Activated CD8-positive, alpha-beta memory T cell treated with anti-CD3 and anti-CD28 coated beads, Interleukin-2, amount 50 U/mL, for 24 hours (primary cell): ENCODE results near the gene CHRNA3.
A peak's percentile ranks its signal among the peaks of the same experiment; 100 is the strongest.
"Not testable (repeated sequence)": the region's sequence is repeated elsewhere in the genome, so short reads cannot be mapped to it uniquely, and the experiment has no call there.

Experiments used
- DNase-seq: peaks from one replicate; pipeline ENCODE4 v3.0.0-alpha.2; 2020; ENCODE audit errors: extremely low read depth

Gene CHRNA3

DNA sequence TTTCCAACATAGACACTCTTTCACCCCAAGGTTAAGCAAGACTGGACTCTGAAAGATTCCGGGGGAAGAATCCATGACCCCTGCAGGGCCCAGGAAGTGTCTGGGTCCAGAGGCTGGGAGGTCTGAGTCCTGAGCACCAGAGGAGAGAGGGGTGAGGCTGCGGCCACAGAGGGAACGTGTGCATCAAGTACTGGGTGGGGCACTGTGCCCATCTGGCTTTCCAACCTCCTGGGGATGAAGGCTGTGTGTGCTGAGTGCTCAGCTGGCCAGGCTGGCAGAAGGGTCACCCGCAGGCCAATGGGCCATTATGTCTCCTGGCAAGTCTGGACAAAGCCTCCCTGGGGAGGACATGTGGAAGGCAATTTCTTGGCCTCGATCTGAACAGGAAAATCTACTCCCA, 3.3 kb downstream of the CHRNA3 start:
- DNase-seq, result no peak

DNA sequence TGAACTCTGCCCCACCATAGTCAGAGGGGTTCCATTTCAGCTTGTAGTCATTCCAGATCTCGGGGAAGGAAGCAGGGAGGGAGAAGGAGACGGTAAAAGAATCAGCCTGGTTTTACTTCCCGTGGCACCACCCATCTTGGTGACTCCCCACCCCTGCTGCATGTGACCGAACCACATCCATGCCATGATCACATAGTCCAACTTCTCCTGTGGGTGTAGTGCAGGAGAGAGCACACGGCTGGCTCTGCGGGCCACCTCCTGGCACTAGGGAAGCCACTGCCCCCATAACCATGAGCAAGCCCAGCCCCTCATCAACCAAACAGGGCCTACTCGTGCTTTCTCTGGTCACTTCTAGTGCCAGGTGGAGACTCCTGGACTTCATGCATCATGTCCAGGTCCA, 3.7 kb downstream of the CHRNA3 start:
- DNase-seq, result no peak

DNA sequence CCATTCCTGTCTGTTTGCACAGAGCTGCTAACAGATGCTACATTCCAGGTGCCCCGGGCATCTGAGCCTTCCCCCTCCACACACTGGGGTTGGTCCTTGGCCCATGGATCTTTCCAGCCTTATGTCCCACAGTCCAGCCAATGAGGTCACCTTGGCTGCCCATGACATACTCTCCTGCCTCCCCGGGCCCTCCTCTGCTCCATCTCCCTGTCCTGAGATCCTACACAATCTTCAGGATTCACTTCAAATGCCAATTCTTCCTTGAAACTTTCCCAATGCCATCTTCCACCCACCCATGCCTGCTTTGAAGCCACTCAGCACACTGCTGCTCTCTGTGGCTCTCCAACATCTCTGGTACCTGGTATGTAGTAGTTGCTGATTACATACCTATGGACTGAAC, 4.3 kb downstream of the CHRNA3 start:
- DNase-seq, result no peak

DNA sequence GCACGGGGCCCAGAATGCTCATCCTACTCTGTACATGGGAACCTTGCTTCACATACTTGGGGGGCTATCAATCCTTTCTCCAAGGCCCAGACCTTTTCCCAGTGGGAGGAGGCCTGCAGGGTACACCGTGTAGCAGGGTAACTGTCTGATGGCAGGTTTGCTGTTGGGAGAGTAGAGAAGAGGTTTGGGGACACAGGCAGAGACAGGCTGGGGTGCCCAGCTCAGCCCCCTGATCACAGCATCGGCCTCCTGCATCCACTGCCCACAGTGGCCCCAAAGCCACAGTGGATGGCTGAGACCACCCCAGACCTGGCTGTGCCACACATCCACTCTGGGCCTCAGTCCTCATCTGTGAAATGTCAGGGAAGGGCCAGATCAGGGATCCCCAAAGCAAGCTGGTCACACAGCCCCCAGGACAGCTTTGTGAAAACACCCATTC, 5.6 kb downstream of the CHRNA3 start:
- no peak for DNase-seq

DNA sequence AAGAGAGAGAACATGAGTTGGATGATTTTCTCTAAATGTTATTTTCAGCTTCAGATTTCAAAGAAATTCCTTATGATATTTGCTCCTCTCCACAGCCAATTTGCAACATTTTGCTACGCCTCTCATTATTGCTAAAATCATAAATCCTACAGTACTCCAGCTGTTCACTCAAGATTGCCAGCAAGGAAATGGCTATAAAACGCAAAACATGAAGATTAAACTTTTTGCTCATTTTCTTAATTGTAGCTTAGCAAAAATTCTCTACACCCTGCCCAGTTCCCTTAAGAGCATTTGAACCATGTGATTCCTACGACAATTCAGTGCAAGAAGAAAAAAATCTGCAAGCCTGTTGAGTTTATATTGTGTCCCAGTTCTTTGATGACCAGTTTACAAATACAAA, 6.8 kb downstream of the CHRNA3 start:
- no peak for DNase-seq

DNA sequence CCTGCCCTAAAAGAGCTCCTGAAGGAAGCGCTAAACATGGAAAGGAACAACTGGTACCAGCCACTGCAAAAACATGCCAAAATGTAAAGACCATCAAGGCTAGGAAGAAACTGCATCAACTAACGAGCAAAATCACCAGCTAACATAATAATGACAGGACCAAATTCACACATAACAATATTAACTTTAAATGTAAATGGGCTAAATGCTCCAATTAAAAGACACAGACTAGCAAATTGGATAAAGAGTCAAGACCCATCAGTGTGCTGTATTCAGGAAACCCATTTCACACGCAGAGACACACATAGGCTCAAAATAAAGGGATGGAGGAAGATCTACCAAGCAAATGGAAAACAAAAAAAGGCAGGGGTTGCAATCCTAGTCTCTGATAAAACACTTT, 11.2 kb downstream of the CHRNA3 start:
- DNase-seq, result not testable (repeated sequence)

DNA sequence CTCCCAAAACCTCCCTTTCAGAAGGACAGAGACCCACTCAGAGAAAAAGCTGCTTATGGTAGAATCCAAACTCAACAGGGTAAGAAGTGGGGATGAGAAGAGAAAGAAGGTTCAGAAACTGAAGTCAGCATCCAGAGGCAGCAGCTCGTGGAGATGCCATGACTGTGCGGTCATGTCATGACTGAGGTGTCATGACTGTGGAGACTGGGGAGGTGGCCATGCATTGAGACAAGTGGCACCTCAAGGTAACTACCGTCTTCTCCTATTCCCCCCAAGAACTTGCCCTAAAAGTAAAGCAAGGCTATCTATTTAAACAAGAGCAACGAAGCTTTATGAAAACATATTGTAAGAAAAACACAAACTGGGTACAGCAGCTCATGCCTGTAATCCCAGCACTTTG, 15.1 kb downstream of the CHRNA3 start:
- DNase-seq, result no peak

DNA sequence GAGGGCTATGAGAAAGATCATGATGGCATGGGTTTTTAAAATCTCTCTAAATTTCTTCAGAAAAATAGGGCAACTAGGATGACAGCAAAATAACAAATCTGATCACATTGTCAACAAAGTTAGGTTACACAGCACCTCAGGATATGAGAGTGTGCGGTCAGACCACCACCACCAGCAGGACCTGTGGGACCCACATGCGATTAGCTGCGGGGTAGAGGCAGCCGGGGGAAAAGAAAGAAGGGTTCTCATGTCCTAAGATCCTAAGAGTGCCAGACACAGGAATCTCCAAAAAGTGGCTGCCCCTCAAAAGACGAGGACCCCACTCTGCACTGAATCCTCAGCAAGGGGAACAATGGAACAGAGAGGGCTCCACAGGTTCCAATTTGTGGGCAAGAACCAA, 15.6 kb downstream of the CHRNA3 start:
- DNase-seq, result no peak

DNA sequence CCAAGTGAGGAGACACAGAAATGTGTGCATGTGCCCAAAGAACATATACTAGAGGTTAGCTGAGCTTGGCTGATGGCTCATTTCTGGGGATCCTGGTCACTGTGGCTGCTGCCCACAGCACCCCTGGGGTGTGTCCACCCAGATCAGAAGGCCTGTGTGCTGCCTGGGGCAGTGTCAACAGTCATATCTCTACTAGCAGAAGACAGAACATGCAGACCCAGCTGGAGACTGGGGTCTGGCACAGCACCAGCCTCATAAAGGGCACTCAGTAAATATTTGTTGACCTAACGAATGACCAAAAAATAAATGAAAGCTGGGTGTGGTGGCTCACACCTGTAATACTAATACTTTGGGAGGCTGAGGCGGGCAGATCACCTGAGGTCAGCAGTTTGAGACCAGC, 16.4 kb downstream of the CHRNA3 start:
- no peak for DNase-seq

DNA sequence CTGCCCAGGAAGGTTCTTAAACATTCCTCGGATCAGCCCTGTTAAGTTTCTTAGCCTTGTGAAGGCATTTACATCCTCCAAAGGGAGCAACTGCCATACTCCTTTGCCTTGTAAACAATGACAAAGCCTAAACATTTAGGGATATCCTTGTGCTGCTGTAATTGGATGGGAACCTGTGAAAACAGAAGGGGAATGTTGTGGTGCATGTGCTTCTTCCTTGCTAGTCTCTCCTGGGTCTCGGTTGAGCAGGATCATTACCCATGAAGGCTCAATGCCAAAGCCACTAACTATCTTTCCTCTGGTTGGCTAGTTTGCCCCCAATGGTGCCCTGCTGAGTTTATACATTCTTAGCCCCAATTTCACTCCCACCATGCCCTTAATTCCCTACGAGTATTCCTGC, 17.3 kb downstream of the CHRNA3 start:
- no peak for DNase-seq

DNA sequence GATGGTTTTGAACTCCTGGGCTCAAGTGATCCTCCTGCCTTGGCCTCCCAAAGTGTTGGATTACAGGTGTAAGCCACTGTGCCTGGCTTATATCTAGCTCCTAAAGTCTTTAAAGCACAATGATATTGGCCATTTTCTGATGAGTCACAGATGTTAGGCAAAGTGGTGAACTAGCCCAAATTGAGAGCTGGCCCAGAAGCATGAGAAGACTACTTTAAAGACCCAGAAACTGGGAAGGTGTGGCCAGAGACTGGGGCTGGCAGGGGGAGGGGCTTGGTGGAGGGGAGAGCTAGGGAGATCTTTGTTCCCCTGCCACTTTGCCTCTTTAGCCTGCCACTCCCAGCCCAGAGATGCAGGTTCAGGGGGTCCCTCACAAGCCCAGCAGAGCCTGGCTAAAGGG, 21.6 kb downstream of the CHRNA3 start:
- no peak for DNase-seq

DNA sequence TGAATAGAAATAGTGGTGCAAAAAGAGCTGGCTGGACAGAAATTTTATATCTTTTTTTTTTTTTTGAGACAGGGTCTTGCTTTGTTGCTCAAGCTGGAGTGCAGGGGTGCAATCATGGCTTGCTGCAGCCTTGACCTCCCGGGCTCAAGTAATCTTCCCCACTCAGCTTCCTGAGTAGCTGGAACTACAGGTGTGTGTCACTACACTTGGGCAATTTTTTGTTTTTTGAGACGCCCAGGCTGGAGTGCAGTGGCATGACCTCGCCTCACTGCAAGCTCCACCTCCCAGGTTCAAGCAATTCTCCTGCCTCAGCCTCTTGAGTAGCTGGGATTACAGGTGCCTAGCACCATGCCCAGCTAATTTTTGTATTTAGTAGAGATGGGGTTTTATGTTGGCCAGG, 22.4 kb downstream of the CHRNA3 start:
- DNase-seq, result no peak

DNA sequence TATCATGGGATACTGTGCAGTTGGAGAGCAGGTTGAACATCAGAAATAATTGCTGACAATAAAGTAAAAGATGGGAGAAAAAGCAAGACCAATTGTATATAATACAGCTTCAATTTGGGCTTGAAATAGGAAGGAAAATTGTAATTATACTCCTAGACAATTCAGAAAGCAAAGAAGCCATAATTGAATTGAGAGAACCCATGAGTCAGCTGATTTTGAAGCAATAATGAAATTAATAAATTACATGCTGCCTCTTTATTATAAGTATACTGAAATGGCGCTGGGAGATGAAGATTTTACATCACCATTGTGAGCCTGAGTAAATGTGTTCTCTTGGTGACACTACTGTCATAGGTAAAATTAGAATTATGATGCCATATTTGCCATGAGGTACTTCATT, 23.2 kb downstream of the CHRNA3 start:
- no peak for DNase-seq

DNA sequence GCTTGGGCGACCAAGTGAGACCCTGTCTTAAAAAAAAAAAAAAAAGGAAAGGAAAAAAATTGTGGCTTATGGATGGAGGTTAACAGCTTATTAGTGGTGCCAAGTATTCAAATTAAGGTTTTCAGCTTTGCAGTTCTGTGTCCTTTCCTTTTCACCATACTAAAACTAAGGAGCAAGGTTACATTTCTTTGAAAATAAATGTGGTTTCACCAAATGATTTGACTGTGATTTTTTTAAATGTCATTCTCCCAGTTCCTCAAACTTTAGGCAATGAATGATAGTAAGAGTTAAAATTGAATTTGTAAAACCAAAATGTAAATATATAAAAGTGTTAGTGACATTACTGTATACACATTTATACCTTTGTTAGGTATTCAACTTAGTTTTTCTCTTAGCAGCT, 45.9 kb downstream of the CHRNA3 start:
- no peak for DNase-seq

DNA sequence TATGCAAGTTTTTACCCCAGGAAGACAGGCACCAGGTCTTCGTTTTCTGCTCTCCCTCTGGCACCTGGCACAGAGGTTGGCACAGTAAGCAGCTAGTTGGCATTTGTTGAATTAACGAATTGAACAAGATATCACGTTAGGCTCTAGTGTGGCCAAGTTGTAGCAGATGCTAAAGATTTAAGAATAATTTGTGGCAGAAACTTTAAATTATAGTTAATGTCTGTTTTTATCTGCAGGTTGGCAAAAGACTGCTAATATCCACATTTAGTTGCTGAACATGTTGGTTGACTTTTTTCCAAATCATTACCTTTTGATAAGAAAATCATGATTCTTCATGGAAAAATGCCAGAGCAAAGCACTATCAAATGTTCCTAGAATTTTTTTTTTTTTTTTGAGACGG, 47.4 kb downstream of the CHRNA3 start:
- no peak for DNase-seq

DNA sequence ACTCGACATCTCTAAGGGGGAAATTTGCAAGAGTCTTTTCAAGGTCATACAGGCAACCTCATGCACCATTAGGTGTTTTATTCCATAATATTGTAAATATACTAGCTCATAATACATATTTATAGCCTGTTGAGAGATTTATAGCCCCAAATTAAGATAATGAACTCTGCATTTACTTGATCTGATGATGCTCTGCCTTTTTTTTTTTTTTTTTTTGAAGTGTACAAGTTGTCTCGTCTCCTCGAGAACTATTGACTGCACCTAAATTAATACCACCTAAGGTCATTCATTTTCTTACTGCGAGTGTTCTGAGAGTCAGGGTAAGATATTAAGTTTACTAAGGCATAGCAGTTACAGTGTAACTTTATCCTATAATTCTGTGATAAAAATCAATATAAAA, 49.4 kb downstream of the CHRNA3 start:
- no peak for DNase-seq

DNA sequence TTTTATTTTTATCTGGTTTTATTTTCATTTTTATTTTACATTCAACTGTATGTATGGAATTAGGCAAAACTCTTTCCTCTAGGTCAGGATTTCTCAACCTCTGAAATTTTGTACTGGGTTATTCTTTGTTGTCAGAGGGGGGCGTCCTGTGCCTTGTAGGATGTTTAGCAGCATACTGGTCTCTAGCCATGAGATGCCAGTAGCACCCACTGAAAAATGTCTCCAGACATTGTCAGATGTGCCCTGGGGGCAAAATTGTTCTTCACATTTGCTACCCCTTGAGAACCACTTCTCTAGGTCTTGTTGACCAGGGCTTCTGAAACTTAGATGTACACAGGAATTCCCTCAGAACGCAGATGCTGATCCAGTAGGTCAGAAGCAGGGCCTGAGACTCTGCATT, 50.1 kb downstream of the CHRNA3 start:
- DNase-seq, result no peak

DNA sequence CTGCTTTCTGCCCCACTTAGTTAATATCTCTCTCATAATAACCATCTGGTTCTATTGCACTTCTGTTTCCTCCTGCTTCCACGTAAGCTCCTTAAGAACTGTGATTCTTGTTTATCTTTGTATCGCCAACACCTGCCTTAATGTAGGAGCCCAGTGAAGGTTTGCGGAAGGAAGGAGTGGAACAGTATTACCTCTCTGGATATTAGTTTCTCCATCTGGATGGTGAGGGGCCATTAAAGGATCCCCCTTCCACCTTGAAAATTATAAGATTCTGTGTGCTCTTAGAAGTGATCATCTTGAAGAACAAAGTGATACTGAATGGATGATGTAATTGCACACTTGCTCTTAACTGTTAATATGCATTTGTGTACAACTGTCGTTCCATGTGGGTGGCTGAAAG, 53.3 kb downstream of the CHRNA3 start:
- DNase-seq, result no peak

DNA sequence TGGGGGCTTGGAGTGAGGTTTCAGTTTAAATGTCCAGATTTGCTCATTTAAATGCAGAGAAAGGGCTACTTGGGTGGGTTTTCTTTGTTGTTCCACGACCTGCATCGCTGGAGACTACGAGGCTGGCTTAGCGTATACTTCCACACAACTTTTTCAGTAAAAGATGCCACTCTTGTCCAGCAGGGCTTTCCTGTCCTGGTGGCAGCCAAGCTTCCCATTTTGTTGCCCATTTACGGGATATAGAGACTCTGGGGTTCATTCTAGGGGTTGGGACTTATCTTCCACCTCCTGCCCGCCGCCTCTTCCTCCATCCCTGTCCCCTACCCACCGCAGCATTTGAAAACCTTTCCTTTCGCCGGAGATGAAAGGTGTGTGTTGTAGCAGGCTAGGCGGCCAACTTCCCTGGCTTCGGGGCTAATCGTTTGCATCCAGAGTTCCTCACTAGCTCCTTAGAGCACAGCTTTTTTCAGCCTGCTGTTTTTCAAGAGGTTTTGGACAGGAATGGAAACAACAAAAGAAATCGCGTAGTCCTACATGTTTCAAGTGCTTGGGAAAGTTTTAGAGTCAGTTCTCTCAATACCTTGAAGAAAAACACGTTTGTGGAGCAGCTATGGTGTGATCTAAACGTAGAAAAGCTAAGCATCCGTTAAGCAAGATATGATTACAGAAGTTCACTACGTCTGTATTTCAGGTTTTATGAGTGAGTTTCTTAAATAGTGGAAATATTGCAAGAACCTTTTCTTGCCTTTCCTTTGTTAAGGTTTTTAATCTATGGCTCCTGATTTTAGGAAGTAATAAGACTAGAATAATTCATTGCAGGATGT, 54.6 kb downstream of the CHRNA3 start:
- DNase-seq, result no peak

DNA sequence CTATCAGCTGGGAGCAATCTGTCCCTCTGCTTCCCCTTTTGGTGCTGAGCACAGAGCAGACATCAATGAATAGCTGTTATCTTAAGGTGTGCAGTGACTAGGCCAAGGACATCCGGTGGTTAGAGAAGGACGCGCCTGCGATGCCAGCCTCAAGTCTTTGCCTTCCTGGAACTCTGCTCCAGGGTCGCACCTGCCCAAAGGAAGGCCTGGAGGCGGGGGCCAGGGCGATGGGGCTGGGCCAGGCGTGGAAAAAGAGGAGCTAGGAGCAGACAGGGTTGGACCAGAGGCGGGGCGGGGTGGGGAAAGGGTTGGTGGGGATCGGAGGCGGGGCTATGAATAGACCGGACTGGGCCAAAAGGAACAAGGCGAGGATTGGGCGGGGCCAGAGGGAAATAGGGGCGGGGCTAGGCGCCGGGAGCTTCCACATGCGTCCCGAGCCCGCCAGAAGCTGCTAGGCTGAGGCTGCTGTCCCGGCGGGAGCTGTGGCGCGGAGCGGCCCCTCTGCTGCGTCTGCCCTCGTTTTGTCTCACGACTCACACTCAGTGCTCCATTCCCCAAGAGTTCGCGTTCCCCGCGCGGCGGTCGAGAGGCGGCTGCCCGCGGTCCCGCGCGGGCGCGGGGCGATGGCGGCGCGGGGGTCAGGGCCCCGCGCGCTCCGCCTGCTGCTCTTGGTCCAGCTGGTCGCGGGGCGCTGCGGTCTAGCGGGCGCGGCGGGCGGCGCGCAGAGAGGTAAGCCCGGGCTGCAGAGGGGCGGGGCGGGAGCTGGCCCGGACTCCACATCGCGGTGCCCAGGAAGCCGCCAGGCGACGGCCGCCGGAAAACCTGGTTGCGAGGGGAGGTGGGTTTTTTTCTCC, 55.5 kb downstream of the CHRNA3 start, which contains the start of gene CHRNA5:
Gene CHRNA5, plus strand, starts transcription at position 424 of the 854 bp plus-strand sequence. Its CDS starts 200 bp downstream, at position 624.
- peak; percentile 38 for DNase-seq

DNA sequence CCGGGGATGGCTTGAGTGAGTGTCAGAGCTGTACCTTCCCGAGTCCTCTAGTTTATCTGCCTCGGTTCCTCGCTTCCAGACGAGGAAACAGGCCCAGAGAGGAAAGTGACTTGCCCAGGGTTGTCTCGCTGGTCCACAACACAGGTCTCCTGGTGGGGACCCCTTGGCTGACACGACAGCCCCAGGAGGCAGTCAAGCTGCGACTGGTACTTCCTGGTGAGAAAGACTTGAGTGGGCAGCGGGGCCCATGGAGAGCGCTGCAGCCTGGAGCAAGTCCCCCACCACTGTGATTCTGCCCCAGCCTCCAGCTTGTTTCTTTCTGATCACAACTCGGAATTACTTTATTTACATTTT, 56.1 kb downstream of the CHRNA3 start:
- no peak for DNase-seq

DNA sequence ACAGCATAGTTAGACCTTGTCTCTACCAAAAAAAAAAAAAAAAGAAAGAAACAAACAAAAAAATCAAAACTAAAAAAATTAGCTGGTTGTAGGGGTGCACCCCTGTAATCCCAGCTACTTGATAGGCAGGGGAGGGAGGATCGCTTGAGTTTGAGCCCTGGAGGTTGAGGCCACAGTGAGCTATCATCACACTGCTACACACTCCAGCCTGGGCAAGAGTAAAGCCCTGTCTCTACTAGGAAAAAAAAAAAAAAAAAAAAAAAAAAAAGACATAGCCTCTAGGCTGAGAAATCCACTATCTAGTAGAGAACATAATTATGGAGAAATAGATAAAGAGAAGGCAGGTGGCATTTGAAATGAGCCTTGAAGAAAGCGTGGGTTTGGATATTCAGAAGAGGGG, 57.7 kb downstream of the CHRNA3 start:
- DNase-seq, result no peak

DNA sequence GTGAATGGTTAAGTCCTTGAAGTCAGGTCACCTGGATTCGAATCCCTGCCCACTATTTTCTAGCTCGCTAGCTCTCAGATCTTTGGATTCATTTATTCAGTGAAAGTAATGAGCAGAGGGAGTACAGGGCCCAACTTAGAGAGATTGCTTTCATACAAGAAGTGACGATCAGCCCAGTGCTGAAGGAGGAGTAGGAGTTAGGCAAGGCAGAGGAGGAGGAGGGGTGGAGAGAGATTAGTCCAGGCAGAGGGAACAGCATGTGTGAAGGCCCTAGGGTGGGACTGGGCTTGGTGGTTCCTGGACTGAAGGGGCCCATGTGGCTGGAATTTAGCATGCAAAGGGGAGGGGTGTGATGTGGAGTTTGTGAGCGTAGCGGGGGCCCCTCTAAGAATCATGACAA, 59.3 kb downstream of the CHRNA3 start:
- no peak for DNase-seq
